OCI-LY3 (cell line): ENCODE measurements around the gene FRAS1.
"Not testable (repeated sequence)": the region's sequence is repeated elsewhere in the genome, so short reads cannot be mapped to it uniquely, and the experiment has no call there.

Experiments
- H2AFZ ChIP-seq: fragments of 200-600, 300-600 bp; shearing (Covaris generic); 2 replicates; pipeline ENCODE4 v1.6.0; 2014; ENCODE audit warnings: antibody characterized with exemption, low read depth, low read length
- H3K27ac ChIP-seq: fragments of 200-600, 300-600 bp; sonication (generic); 2 replicates; pipeline ENCODE4 v1.5.1; 2014; ENCODE audit warnings: mild to moderate bottlenecking, low read length, moderate library complexity, mixed read lengths
- H3K27me3 ChIP-seq: fragments of 200-600, 300-600 bp; sonication (generic); 2 replicates; pipeline ENCODE4 v1.6.1; 2014; ENCODE audit warnings: low read depth, low read length, mixed read lengths
- H3K36me3 ChIP-seq: fragments of 200-600, 300-600 bp; sonication (generic); replicated peaks from 2 replicates; pipeline ENCODE3; 2014; ENCODE audit warnings: low read depth, low read length, mixed read lengths
- H3K4me1 ChIP-seq: fragments of 300-600, 200-600 bp; sonication (generic); 2 replicates; pipeline ENCODE4 v1.6.1; 2014; ENCODE audit warnings: low read length, mixed read lengths
- H3K4me2 ChIP-seq: fragments of 200-600, 300-600 bp; sonication (generic); 2 replicates; pipeline ENCODE4 v1.6.1; 2014; ENCODE audit warnings: low read length, mixed read lengths
- H3K4me3 ChIP-seq: fragments of 300-600, 200-600 bp; sonication (generic); 2 replicates; pipeline ENCODE4 v1.5.1; 2014; ENCODE audit warnings: antibody characterized with exemption, mild to moderate bottlenecking, low read length, moderate library complexity
- H3K79me2 ChIP-seq: fragments of 300-600, 200-600 bp; shearing (Covaris generic); 2 replicates; pipeline ENCODE4 v1.6.1; 2014; ENCODE audit warnings: mild to moderate bottlenecking, low read length, mixed read lengths
- H3K9ac ChIP-seq: fragments of 300-600, 200-600 bp; shearing (Covaris generic); 2 replicates; pipeline ENCODE4 v1.6.0; 2014; ENCODE audit warnings: mild to moderate bottlenecking, low read length, moderate library complexity
- H3K9me3 ChIP-seq: fragments of 200-600, 300-600 bp; shearing (Covaris generic); 2 replicates; pipeline ENCODE4 v1.6.1; 2014; ENCODE audit warnings: low read length, mixed read lengths; ENCODE audit not compliant: insufficient read depth
- H4K20me1 ChIP-seq: fragments of 200-600, 300-600 bp; sonication (generic); 2 replicates; pipeline ENCODE4 v1.6.1; 2016; ENCODE audit warnings: low read length, mixed read lengths; ENCODE audit not compliant: insufficient read depth
- EZH2phosphoT487 ChIP-seq: fragments of 200-600 bp; shearing (Covaris generic); IDR thresholded peaks from 2 replicates; pipeline ENCODE4 v1.6.1; 2018; ENCODE audit warnings: antibody characterized with exemption, mixed run types, low read depth
- TF ChIP-seq, protein P1 (sequence below): fragments of 200-600, 300-600 bp; sonication (generic); IDR thresholded peaks from 2 replicates; pipeline ENCODE4 v1.5.1; 2014; ENCODE audit warnings: antibody characterized with exemption, low read length, low read depth

FRAS1 gene

DNA sequence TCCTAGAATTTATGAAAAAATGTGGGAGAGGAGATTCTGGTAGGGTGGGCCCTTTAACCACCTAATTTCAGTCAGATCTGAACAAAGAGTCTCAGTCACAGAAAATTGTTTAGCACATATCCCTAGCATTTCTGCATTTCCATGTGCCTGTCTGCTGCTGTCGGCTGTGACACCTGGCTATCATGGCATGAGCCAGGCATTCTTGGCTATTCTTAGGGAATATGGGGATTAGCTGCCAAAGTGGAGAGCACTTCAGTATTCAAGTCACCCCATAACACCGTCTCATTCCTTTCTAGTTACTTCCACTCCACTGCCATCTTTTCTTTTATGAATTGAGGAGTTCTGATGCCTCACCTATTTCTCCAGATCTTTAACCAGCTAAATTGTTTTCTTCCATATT is 211.5 kb downstream of the FRAS1 start:
- Histone ChIP-seq H4K20me1 (no peaks in the 10 kb centered on the region), H3K79me2 (no peaks in the 10 kb centered on the region), H3K27ac (no peak overlapping the region), H3K9me3 (no peaks in the 10 kb centered on the region), H3K36me3 (no peaks in the 10 kb centered on the region), H3K4me2 (no peak overlapping the region), H3K9ac (no peak overlapping the region), H3K27me3 (no peaks in the 10 kb centered on the region), H3K4me3 (no peak overlapping the region), H3K4me1 (no peaks in the 10 kb centered on the region), H2AFZ (no peak overlapping the region)
- no peak for TF ChIP-seq EZH2phosphoT487
- TF ChIP-seq, protein P1, sequence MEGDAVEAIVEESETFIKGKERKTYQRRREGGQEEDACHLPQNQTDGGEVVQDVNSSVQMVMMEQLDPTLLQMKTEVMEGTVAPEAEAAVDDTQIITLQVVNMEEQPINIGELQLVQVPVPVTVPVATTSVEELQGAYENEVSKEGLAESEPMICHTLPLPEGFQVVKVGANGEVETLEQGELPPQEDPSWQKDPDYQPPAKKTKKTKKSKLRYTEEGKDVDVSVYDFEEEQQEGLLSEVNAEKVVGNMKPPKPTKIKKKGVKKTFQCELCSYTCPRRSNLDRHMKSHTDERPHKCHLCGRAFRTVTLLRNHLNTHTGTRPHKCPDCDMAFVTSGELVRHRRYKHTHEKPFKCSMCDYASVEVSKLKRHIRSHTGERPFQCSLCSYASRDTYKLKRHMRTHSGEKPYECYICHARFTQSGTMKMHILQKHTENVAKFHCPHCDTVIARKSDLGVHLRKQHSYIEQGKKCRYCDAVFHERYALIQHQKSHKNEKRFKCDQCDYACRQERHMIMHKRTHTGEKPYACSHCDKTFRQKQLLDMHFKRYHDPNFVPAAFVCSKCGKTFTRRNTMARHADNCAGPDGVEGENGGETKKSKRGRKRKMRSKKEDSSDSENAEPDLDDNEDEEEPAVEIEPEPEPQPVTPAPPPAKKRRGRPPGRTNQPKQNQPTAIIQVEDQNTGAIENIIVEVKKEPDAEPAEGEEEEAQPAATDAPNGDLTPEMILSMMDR, result no peak

DNA sequence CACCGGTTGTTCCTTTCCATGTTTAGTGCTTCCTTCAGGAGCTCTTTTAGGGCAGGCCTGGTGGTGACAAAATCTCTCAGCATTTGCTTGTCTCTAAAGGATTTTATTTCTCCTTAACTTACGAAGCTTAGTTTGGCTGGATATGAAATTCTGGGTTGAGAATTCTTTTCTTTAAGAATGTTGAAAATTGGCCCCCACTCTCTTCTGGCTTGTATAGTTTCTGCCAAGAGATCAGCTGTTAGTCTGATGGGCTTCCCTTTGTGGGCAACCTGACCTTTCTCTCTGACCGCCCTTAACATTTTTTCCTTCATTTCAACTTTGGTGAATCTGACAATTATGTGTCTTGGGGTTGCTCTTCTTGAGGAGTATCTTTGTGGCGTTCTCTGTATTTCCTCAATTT is 218.3 kb downstream of the FRAS1 start:
- not testable (repeated sequence) for H3K79me2 ChIP-seq, H2AFZ ChIP-seq, H3K9me3 ChIP-seq, H3K27me3 ChIP-seq, H3K27ac ChIP-seq, H4K20me1 ChIP-seq, H3K4me2 ChIP-seq, H3K4me1 ChIP-seq, H3K9ac ChIP-seq, H3K36me3 ChIP-seq, H3K4me3 ChIP-seq

DNA sequence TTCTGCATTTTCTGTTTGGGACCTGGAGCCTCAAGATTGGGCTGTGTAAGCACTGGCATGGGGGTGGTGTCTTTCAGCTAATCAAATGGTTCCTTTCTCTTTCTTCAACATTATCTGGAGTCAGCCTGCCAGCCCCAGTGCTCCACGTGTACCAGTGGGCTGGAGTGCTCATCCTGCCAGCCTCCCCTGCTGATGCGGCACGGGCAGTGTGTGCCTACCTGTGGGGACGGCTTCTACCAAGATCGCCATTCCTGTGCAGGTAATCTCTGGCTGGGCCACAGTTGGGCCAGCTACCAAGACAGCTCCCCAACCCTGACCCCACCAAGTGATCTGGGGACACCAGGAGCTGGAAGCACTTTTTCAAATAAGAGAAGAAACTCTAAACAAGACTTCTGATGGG is 229.2 kb downstream of the FRAS1 start:
- H3K27me3 ChIP-seq, result peaks cover 11% of the 10 kb centered on the region; the same call in 1 of the 2 replicates
- H3K36me3 ChIP-seq, result no peaks in the 10 kb centered on the region
- H3K27ac ChIP-seq, result no peak overlapping the region
- H3K4me2 ChIP-seq, result no peak overlapping the region
- H3K9ac ChIP-seq, result no peak overlapping the region
- H4K20me1 ChIP-seq, result no peaks in the 10 kb centered on the region
- H3K9me3 ChIP-seq, result no peaks in the 10 kb centered on the region
- no peaks in the 10 kb centered on the region for H3K4me1 ChIP-seq
- no peak overlapping the region for H3K4me3 ChIP-seq
- H3K79me2 ChIP-seq, result no peaks in the 10 kb centered on the region
- TF ChIP-seq, protein P1, result no peak
- no peak for TF ChIP-seq EZH2phosphoT487
- no peak overlapping the region for H2AFZ ChIP-seq

DNA sequence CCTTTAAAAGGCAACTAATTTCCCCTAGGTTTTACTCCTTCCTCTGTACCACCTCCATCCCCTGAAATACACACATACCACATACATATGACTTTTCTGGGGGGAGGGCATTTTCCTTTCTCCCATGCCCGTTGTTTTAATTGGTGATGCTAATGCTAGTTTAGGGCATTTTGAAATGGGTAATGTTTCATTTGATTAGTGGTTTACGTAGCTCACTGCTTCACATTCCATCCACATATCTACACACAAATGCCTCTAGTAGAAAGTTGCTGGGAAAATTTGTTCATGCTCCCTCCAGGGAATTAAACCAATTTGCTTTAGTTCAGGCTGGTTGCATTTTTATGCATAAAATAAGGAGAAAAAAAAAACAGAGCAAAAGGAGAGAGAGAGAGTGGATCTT is 231.2 kb downstream of the FRAS1 start:
- Histone ChIP-seq H3K79me2 (no peaks in the 10 kb centered on the region), H3K36me3 (no peaks in the 10 kb centered on the region)
- no peak for TF ChIP-seq EZH2phosphoT487
- TF ChIP-seq, protein P1, result no peak

DNA sequence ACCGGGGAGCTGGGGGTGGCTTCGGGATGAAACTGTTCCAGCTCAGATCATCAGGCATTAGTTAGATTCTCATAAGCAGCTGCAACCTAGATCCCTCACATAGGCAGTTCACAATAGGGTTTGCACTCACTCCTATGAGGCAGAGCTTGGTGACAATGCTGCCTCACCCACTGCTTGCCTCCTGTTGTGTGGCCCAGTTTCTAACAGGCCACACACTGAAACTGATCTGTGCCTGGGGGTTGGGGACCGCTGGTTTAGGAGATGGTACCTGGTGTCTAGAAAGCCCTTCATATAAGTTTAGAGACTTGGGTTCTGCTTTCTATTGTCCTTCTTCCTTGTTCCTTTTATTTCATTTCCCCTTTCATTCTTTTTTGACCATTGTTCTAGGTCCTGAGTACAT is 234.2 kb downstream of the FRAS1 start:
- no peak for TF ChIP-seq EZH2phosphoT487
- TF ChIP-seq, protein P1, result no peak
- Histone ChIP-seq H4K20me1 (no peaks in the 10 kb centered on the region), H3K79me2 (no peaks in the 10 kb centered on the region), H3K36me3 (no peaks in the 10 kb centered on the region), H3K27me3 (0 out of 2 replicates have a peak, but pooled peaks cover 10% of the 10 kb centered on the region), H2AFZ (no peak overlapping the region), H3K27ac (no peak overlapping the region), H3K9ac (no peak overlapping the region), H3K4me1 (no peaks in the 10 kb centered on the region), H3K4me3 (no peak overlapping the region), H3K9me3 (no peaks in the 10 kb centered on the region), H3K4me2 (no peak overlapping the region)

More for the DNA sequence above, 231.2 kb downstream of the FRAS1 start:
- no peak overlapping the region for H2AFZ ChIP-seq
- no peaks in the 10 kb centered on the region for H3K9me3 ChIP-seq
- no peaks in the 10 kb centered on the region for H3K27me3 ChIP-seq
- H4K20me1 ChIP-seq, result no peaks in the 10 kb centered on the region
- no peak overlapping the region for H3K9ac ChIP-seq
- no peak overlapping the region for H3K4me3 ChIP-seq
- no peaks in the 10 kb centered on the region for H3K4me1 ChIP-seq
- H3K27ac ChIP-seq, result no peak overlapping the region
- no peak overlapping the region for H3K4me2 ChIP-seq
